GM12878 (cell line): ENCODE data around the gene SGTB. TPM values are rescaled to one million over a fixed set of nuclear protein-coding genes. Genes with fewer than 3 reads are reported as not detected.

ENCODE experiments used
- ATAC-seq: fragments of 200-7000 bp; cut with Tn5 transposase; 3 replicates; pipeline ENCODE4 v1.9.1; 2020; ENCODE audit warnings: mild to moderate bottlenecking, moderate library complexity
- BruUV-seq: library from RNA; stranded (reverse); fragments of 400-500 nt; replicated peaks from 2 replicates; lab custom pipeline; 2021; lab: Mats Ljungman, UMichigan
- CTCF ChIA-PET: fragments of 300-600 bp; sonication (Branson Sonifier 250); formaldehyde crosslinking; extraction: SDS; loops from one replicate; lab custom pipeline; 2021; ENCODE audit warnings: inconsistent platforms; lab: Yijun Ruan, JAX
- POLR2A ChIA-PET: fragments of 350-600 bp; formaldehyde crosslinking; extraction: SDS; loops from one replicate; lab custom pipeline; 2021; ENCODE audit warnings: inconsistent platforms; lab: Charles Lee
- RAD21 ChIA-PET: fragments of 300-600 bp; sonication (Branson Sonifier 250); formaldehyde crosslinking; loops from one replicate; lab custom pipeline; 2023; ENCODE audit warnings: antibody characterized with exemption; ENCODE audit not compliant: unreplicated experiment; lab: Charles Lee
- SMC1A ChIA-PET: fragments of 300-600 bp; sonication (Branson Sonifier 250); formaldehyde crosslinking; loops from one replicate; lab custom pipeline; 2023; ENCODE audit not compliant: unreplicated experiment, uncharacterized antibody; lab: Charles Lee
- DNase-seq: peaks from one replicate; pipeline ENCODE4 v3.0.0-alpha.2; 2011; ENCODE audit warnings: low read depth, low spot score
- FAIRE-seq: peaks from 3 replicates; lab custom pipeline; 2011; peaks lifted over from hg19 to GRCh38; lab: Jason Lieb, UNC
- H2AFZ ChIP-seq: 2 replicates; pipeline ENCODE4 v1.6.0; 2011; ENCODE audit warnings: low read depth, low read length, control low read depth; ENCODE audit not compliant: control insufficient read depth
- H3K27ac ChIP-seq: 2 replicates; pipeline ENCODE4 v1.5.1; 2011; ENCODE audit warnings: control low read depth; ENCODE audit not compliant: control insufficient read depth, insufficient read depth
- H3K27me3 ChIP-seq, 2 experiments: replicated peaks in 1 of 2; 2 replicates each; pipeline versions ENCODE4 v1.6.0 to v1.6.1; 2011; ENCODE audit warnings: low read length in 1 of 2; ENCODE audit not compliant: control insufficient read depth in 2 of 2, insufficient read depth in 2 of 2
- H3K36me3 ChIP-seq, 2 experiments: 2 replicates each; pipeline ENCODE4 v1.5.1; 2011; ENCODE audit warnings: low read length in 1 of 2; ENCODE audit not compliant: control insufficient read depth in 2 of 2, insufficient read depth in 2 of 2
- H3K4me1 ChIP-seq: 2 replicates; pipeline ENCODE4 v1.6.1; 2011; ENCODE audit warnings: mild to moderate bottlenecking, low read length, moderate library complexity, mixed read lengths; ENCODE audit not compliant: control insufficient read depth, insufficient read depth
- H3K4me2 ChIP-seq: 2 replicates; pipeline ENCODE4 v1.6.0; 2011; ENCODE audit warnings: control low read depth; ENCODE audit not compliant: control insufficient read depth, insufficient read depth
- H3K4me3 ChIP-seq: fragments of 200-600 bp; sonication (generic); 2 replicates; pipeline ENCODE4 v1.5.1; 2016
- H3K79me2 ChIP-seq: 2 replicates; pipeline ENCODE4 v1.6.0; 2011; ENCODE audit warnings: low read length; ENCODE audit not compliant: control insufficient read depth, insufficient read depth
- H3K9ac ChIP-seq: 2 replicates; pipeline ENCODE4 v1.8.0; 2011; ENCODE audit warnings: low read length, control low read depth, mixed read lengths; ENCODE audit not compliant: control insufficient read depth, insufficient read depth
- H3K9me3 ChIP-seq: replicated peaks from 3 replicates; pipeline ENCODE4 v1.5.1; 2011; ENCODE audit warnings: mild to moderate bottlenecking, low read length; ENCODE audit not compliant: control insufficient read depth, insufficient read depth
- H4K20me1 ChIP-seq: 2 replicates; pipeline ENCODE4 v1.6.0; 2011; ENCODE audit not compliant: control insufficient read depth, insufficient read depth
- CUX1 ChIP-seq: IDR thresholded peaks from 2 replicates; pipeline ENCODE4 v1.6.1; 2012; ENCODE audit warnings: improper control_type of control experiment, low read depth, low read length; ENCODE audit not compliant: insufficient replicate concordance
- E4F1 ChIP-seq: fragments of 450-650 bp; IDR thresholded peaks from 2 replicates; pipeline ENCODE4 v1.6.1; 2018; ENCODE audit warnings: borderline replicate concordance, mild to moderate bottlenecking; ENCODE audit not compliant: partially characterized antibody
- GATAD2B ChIP-seq: fragments of 450-650 bp; conservative IDR thresholded peaks from 2 replicates; pipeline ENCODE4 v1.6.1; 2017; ENCODE audit warnings: low read depth, mild to moderate bottlenecking, moderate library complexity
- LARP7 ChIP-seq: fragments of 450-650 bp; IDR thresholded peaks from 2 replicates; pipeline ENCODE4 v1.6.1; 2017; ENCODE audit warnings: mild to moderate bottlenecking
- MAX ChIP-seq: IDR thresholded peaks from 2 replicates; pipeline ENCODE4 v1.6.1; 2012; ENCODE audit warnings: low read depth, low read length, improper control_type of control experiment
- MYC ChIP-seq: IDR thresholded peaks from 2 replicates; pipeline ENCODE4 v1.6.1; 2011; ENCODE audit warnings: mild to moderate bottlenecking, low read length, moderate library complexity, inconsistent platforms; ENCODE audit not compliant: insufficient read depth, insufficient replicate concordance, insufficient read length, severe bottlenecking
- RAD51 ChIP-seq: fragments of 450-650 bp; IDR thresholded peaks from 2 replicates; pipeline ENCODE4 v1.6.1; 2016; ENCODE audit warnings: moderate library complexity, mild to moderate bottlenecking, inconsistent platforms
- RCOR1 ChIP-seq: conservative IDR thresholded peaks from 2 replicates; pipeline ENCODE4 v1.6.1; 2012; ENCODE audit warnings: low read depth, low read length, improper control_type of control experiment
- SUZ12 ChIP-seq: fragments of 200-600 bp; sonication (generic); IDR thresholded peaks from one replicate; pipeline ENCODE4 v1.6.1; 2018; ENCODE audit warnings: antibody characterized with exemption, mild to moderate bottlenecking; ENCODE audit not compliant: unreplicated experiment
- TBL1XR1 ChIP-seq: IDR thresholded peaks from 2 replicates; pipeline ENCODE4 v1.6.1; 2012; ENCODE audit warnings: low read depth, low read length, improper control_type of control experiment
- TCF3 ChIP-seq: IDR thresholded peaks from 2 replicates; pipeline ENCODE4 v1.6.1; 2012; ENCODE audit warnings: low read depth, mild to moderate bottlenecking, low read length, borderline replicate concordance; ENCODE audit not compliant: insufficient read depth
- USF1 ChIP-seq: IDR thresholded peaks from 2 replicates; pipeline ENCODE4 v1.6.1; 2011; ENCODE audit warnings: borderline replicate concordance, low read depth, mild to moderate bottlenecking, moderate library complexity, mixed read lengths, low read length; ENCODE audit not compliant: insufficient read depth; ENCODE audit errors: extremely low read length
- ZNF207 ChIP-seq: fragments of 450-650 bp; IDR thresholded peaks from 2 replicates; pipeline ENCODE4 v1.6.1; 2014; ENCODE audit warnings: antibody characterized with exemption, mild to moderate bottlenecking, borderline replicate concordance
- WGBS: methylation state at CpG from one replicate; pipeline ENCODE4 v1.1.6; 2016; ENCODE audit warnings: low lambda C conversion rate; ENCODE audit not compliant: insufficient replicate concordance, insufficient coverage; ENCODE audit errors: missing lambda C conversion rate; 5-methylcytosine and 5-hydroxymethylcytosine counted together
- in situ Hi-C: fragments of 300-500 bp; cut with MboI; formaldehyde crosslinking; loops from 9 replicates; pipeline ENCODE4 v1.14.3; 2018; ENCODE audit warnings: mixed read lengths
- intact Hi-C: fragments of 100-400 bp; cut with micrococcal nuclease; formaldehyde crosslinking; loops from one replicate; pipeline ENCODE4 v1.14.2; 2022; ENCODE audit not compliant: unreplicated experiment
- polyA plus RNA-seq, 11 experiments: library from polyadenylated mRNA; depleted of rRNA in 4 of 11; unstranded in 6 of 11; stranded (reverse) in 5 of 11; fragments of >200 nt; fragmentation: Nextera tagmentation in 4 of 11; fragmentation: Illumina TruSeq in 1 of 11; extraction: Ambion mirVana in 4 of 11; extraction: Trizol in 1 of 11; gene quantifications; 1 replicate in 1 of 11; 2 replicates in 10 of 11; pipeline versions ENCODE4 v1.2.1 to v1.2.3, GENCODE V29; 2011 to 2016; ENCODE audit warnings: inconsistent platforms in 2 of 11, missing spikeins in 2 of 11, low read depth in 1 of 11
- total RNA-seq, 4 experiments: library from RNA; depleted of rRNA in 3 of 4; stranded (reverse); fragments of >200 nt in 3 of 4; fragmentation: Illumina TruSeq in 1 of 4; extraction: Trizol in 1 of 4; gene quantifications; 2 replicates each; pipeline versions ENCODE4 v1.2.1 to v1.2.3, GENCODE V29; 2013 to 2021

SGTB gene
- total and polyA plus RNA-seq, 10 of the 15 experiments (the other 5 are each of a cell fraction or from before 2014, with no cell fraction given) = 1.0 to 7.8 (median 5.4) TPM

GRCh38 chr5:65771266-65771665, 49.4 kb upstream of the SGTB start:
- no TSS peak for BruUV-seq
- peaks cover 2% of the 10 kb centered on the region; the same call in 1 of the 2 replicates for H3K4me1 ChIP-seq
- no peak overlapping the region for H3K27ac ChIP-seq
- H3K9me3 ChIP-seq = peaks cover 6% of the 10 kb centered on the region; the same call in 2 of the 3 replicates
- H3K27me3 ChIP-seq = no peaks in the 10 kb centered on the region
- RAD21 ChIA-PET = no interaction called here
- no peak for FAIRE-seq
- intact Hi-C loops (no loop called here), in situ Hi-C loops (no loop called here)
- DNase-seq = no peak
- POLR2A ChIA-PET = interaction anchor here (0.8 to 2.1 kb wide), 2 partner anchors 9 to 10 kb away, joined by 3 to 5 read pairs; no protein-coding TSS in a partner anchor
- H3K79me2 ChIP-seq = no peaks in the 10 kb centered on the region
- no peaks in the 10 kb centered on the region for H4K20me1 ChIP-seq
- WGBS = 98% methylated on average over 2 of the region's 2 CpGs
- no peak overlapping the region for H3K4me2 ChIP-seq
- no peak overlapping the region for H3K9ac ChIP-seq
- ATAC-seq = no peak
- no peak overlapping the region for H2AFZ ChIP-seq
- no peaks in the 10 kb centered on the region for H3K36me3 ChIP-seq
- H3K4me3 ChIP-seq = no peak overlapping the region
- CTCF ChIA-PET = interaction anchor here (0.8 to 1.4 kb wide), 2 partner anchors 9 to 11 kb away, joined by 3 read pairs; no protein-coding TSS in a partner anchor
- SMC1A ChIA-PET = interaction anchor here (1.0 to 3.0 kb wide), 2 partner anchors 10 to 153 kb away, joined by 3 to 10 read pairs; no protein-coding TSS in a partner anchor
- no peak for TF ChIP-seq GATAD2B
- TF ChIP-seq E4F1 = no peak
- no peak for TF ChIP-seq LARP7
- TF ChIP-seq MAX = no peak
- TF ChIP-seq RAD51 = no peak
- no peak for TF ChIP-seq CUX1
- TF ChIP-seq TCF3 = no peak
- no peak for TF ChIP-seq USF1
- TF ChIP-seq RCOR1 = no peak
- TF ChIP-seq TBL1XR1 = no peak
- no peak for TF ChIP-seq ZNF207
- TF ChIP-seq MYC = no peak
- TF ChIP-seq SUZ12 = no peak
